ENCODE results near the gene CNOT6.

- TF ChIP-seq TOX (CRISPR knock-in tag; IDR thresholded peaks at IDR 0.05; ENCODE audit: borderline replicate concordance) (no peak), OSR1 (CRISPR knock-in tag; IDR thresholded peaks at IDR 0.05) (no peak), CSDC2 (CRISPR knock-in tag; IDR thresholded peaks at IDR 0.05) (no peak), GLIS3 (CRISPR knock-in tag; IDR thresholded peaks at IDR 0.05) (no peak), SNAI2 (CRISPR knock-in tag; IDR thresholded peaks at IDR 0.05) (no peak), ARNTL (CRISPR knock-in tag; IDR thresholded peaks at IDR 0.05; ENCODE audit: borderline replicate concordance, low read depth) (no peak), RARB (CRISPR knock-in tag; IDR thresholded peaks at IDR 0.05) (no peak), CREB5 (CRISPR knock-in tag; IDR thresholded peaks at IDR 0.05; ENCODE audit: low read depth) (no peak), ESRRG (CRISPR knock-in tag; IDR thresholded peaks at IDR 0.05) (no peak), ZC3H10 (CRISPR knock-in tag; IDR thresholded peaks at IDR 0.05) (no peak)
Observed at GRCh38 chr5:180591311-180591887, 97.2 kb downstream of the CNOT6 start, which contains the start of gene SCGB3A1.
